HG02763 (cell line): ENCODE measurements around the gene EFEMP2.

ENCODE experiments used
- ATAC-seq: cut with Tn5 transposase; IDR thresholded peaks from one replicate; pipeline ENCODE4 v1.9.1; 2021; ENCODE audit warnings: mild to moderate bottlenecking, moderate library complexity; ENCODE audit not compliant: unreplicated experiment

The EFEMP2 gene

GRCh38 chr11:65885808-65886536 lies 13.4 kb upstream of the EFEMP2 start:
- ATAC-seq = no peak

DNA sequence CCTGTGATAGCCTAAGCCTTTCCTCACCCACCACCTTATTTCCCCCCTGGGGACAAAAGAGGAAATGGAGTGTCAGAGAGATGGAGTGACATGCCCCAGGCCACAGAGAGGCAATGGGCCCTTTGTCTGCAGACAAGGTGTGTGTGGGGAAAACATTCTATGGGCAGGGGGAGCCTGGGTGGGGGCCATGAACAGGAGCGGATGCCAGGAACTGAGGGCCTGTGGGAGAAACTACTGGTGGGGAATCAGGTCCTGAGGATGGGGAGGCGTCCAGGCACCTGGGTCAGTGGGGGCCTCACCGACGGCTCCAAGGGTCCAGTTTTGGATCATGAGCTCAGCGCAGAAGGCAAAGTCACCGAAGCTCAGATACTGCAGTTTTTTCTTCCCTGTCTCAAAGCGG lies 12.6 kb upstream of the EFEMP2 start:
- ATAC-seq = no peak

DNA sequence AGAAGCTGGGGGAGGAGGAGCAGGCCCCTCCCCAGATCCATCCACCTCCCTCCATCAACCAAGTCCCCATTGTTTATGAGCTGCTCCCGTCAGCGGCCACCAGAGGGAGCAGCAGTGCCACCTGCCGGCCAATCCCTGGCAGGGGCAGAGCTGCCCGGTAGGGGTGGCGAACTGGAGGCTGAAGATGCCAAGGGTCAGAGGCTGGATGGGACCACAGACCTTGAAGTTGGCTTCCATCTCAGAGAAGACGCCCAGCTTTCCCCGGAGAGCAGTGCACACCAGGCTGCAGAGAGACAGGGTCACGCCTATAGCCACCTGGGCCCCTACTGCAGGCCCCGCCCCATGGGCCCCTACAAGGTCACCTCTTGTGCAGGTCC lies 12.1 kb upstream of the EFEMP2 start:
- ATAC-seq = no peak

DNA sequence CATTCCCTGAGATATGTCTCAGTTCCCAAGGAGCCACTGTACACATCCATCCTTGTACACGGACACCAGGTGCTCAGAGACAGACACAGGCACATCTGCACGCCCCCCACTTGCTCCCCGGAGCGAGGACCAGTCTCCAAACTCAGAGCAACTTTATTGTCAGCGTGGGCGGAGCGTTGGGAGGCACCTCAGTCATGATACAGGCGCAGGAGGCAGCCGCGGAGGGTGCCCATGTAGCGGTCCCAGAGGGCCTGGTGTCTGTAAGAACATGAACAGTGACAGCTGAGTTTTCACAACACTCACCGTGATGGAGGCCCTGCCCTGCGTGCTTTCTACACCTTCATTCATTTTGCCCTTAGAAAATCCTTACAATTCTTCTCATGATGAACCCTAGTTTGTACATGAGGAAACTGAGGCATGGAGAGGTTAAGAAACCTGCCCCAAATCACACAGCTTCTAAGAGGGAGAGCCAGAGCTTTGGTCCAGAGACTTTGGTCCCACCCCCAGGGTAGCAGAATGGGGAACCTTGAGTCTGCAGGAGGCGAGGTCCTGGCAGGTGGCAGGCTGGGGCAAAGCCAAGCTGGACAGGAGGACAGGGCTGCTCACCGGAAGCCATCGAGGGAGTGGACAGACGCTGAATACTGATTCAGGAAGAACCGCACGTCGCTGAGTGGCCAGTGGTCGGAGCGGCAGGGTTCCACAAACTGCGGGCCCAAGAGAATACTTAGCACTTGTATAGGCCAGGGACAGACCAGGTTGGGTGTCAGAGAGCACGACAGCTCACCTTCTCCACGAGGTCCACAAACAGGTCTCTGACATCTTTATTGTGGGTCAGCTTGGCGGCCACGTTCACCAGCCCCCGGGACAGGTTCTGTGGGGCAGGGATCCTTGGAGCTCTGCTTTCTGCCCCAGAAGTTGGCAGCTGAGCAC lies 11.5 kb upstream of the EFEMP2 start:
- no peak for ATAC-seq

DNA sequence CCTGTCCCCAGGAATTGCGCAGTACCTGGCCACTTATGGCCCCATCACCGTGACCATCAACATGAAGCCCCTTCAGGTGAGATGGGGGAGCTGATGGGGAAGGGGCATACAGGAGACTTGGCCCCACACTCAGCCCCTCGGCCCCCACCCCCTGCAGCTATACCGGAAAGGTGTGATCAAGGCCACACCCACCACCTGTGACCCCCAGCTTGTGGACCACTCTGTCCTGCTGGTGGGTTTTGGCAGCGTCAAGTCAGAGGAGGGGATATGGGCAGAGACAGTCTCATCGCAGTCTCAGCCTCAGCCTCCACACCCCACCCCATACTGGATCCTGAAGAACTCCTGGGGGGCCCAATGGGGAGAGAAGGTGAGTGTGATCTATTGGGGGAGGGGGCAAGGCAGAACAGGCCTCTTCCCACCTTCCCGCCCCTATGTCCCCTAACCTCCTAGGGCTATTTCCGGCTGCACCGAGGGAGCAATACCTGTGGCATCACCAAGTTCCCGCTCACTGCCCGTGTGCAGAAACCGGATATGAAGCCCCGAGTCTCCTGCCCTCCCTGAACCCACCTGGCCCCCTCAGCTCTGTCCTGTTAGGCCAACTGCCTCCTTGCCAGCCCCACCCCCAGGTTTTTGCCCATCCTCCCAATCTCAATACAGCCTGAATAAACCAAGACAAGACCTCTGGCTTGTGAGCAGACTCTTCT lies 10.6 kb upstream of the EFEMP2 start:
- no peak for ATAC-seq

DNA sequence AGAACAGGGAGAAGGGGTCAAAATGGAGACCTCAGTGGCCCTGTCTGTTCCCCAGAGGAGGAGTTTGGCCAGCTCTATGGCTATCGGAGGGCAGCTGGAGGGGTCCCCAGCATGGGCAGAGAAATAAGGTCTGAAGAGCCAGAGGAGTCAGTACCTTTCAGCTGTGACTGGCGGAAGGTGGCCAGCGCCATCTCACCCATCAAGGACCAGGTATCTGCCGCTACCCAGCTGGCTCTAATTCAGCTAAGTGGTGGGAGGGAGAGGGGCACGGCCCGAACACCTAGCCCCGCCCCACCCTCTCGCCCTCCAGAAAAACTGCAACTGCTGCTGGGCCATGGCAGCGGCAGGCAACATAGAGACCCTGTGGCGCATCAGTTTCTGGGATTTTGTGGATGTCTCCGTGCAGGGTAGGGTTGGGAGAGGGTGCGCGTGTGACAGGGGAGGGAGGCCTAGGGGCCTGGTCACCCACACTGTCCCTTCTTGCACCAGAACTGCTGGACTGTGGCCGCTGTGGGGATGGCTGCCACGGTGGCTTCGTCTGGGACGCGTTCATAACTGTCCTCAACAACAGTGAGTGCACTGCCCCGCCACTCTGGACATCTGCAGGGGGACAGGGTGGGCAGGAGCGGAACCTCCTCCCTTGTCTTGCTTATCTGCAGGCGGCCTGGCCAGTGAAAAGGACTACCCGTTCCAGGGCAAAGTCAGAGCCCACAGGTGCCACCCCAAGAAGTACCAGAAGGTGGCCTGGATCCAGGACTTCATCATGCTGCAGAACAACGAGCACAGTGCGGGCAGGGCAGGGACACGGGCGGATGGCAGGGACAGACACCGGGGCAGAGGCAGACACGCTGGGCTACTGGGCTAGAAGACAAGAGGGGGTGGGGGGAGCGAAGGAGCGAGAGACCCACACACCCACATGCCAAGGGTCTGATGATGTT lies 9.8 kb upstream of the EFEMP2 start:
- ATAC-seq = no peak

DNA sequence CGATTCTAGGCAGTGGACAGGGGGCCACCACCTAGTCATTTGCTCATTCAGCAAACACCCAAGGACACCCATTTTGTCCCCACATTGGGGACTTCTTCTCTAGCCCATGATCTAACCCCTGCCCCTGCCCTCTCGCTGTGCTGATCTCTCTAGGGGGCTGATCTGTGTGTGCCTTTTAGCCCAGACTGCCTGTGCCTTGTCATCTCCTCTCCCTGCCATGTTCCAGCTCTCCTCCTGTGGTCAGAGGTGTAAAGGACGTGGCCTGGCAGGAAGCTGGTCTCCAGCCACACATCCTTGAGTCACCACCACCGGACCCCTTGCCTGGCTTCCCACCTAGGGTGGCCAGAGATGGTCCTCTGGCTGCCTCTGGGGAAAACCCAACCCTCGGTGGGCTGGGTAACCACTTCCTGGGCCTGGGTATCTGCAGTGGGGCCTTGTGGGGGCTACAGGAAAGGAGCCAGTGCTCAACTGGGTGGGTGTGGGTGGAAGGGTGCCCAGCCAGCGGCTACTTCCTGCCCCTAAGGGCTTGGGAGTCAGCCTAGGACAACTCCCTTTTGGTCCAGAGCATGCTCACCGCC lies 8.3 kb upstream of the EFEMP2 start:
- no peak for ATAC-seq

- no peak for ATAC-seq
These were observed 7.4 kb upstream of the EFEMP2 start for GRCh38 chr11:65880027-65880426.

- no peak for ATAC-seq
These were observed 7.0 kb upstream of the EFEMP2 start, which contains the start of gene CTSW for GRCh38 chr11:65879617-65880016. Gene CTSW (plus strand): TSS chr11:65879837. CDS start chr11:65879855, 18 bp downstream.

DNA sequence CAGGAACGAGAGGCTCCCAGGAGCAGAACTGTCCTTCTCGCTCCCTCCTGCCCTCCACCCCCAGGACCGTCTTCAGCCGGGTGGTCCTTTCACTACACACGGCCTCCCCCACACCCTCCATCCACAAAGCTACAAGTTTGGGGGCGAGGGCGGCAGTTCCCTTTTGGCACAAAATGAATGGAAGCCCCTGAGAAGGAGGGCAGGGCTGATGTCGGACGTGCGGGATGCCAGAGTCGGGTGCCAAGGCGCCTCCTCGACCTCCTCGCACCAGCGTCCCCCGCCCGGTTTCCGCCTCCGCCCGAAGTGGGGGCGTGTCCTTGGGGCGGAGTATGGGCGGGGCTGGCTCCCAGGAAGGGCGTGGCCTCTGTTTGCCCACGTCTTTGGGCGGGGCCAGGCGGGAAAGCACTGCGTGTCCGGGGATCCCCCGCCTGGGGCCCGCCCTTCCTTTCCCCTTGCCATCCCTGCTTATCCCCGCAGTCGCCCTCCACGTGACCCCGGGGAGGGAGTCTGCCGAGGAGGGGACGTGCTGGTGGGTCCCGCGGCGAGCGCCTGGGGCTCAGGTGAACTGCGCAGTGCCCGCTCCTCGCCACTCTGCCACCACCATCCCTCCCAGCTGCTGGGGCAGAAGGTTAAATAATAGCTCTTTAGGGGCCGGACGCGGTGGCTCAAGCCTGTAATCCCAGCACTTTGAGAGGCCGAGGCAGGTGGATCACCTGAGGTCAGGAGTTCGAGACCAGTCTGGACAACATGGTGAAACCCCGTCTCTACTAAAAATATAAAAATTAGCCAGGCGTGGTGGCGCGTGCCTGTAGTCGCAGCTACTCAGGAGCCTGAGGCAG lies 937 bp upstream of the EFEMP2 start:
- ATAC-seq = peak; percentile 76

- no peak for ATAC-seq
These were observed 620 bp downstream of the EFEMP2 start for GRCh38 chr11:65871811-65872548.

GRCh38 chr11:65870706-65871681 lies 1.6 kb downstream of the EFEMP2 start:
- no peak for ATAC-seq

DNA sequence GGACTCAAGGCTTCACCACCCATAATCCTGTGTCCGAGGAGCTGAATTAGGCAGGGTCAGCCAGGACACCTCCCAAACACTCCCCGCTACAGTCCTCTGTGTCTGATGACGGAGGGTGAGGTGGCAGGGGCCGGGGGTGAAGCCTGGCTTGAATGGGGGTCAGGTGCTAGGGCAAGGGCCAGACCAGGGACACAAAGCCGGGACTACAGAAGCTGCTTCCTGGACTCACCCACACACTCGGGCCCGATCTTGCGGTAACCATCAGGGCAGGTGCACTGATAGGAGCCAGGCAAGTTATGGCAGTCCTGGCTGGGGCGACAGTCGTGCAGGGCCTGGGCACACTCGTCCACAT lies 2.3 kb downstream of the EFEMP2 start:
- ATAC-seq = no peak

- no peak for ATAC-seq
These were observed 2.8 kb downstream of the EFEMP2 start for GRCh38 chr11:65869643-65870306.

- no peak for ATAC-seq
These were observed 3.7 kb downstream of the EFEMP2 start for GRCh38 chr11:65868907-65869306.

DNA sequence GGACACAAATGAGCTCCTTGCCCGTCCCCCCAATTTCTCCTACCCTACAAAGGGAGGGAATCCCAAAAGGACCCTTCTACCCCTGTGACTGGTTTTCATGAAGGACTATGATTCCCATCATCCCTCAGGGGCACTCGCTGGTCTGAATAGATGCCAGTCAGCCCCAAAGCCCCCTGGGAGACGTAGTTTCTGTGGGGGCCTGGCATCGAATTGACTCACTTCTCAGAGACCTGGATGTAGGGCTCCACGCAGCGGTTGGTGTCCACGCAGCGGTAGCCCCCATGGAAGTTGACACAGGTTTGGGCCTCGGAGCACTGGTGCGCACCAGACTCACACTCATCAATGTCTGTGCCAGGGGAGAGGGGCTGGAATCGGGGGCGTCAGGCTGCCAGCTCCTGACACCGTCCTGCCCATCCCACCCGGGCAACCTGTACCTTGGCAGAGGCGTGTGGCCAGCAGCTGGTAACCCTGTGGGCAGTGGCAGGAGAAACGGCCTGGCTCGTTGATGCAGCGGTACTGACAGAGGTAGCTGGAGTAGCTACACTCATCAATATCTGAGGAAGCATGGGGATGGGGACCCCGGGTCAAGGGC lies 4.4 kb downstream of the EFEMP2 start:
- ATAC-seq = no peak
